ENCODE results near the gene CCDC102B. TPM values are rescaled to one million over a fixed set of nuclear protein-coding genes. Genes with fewer than 3 reads are reported as not detected.

Gene CCDC102B
- total RNA-seq, 1 donor from 2014 or later = 0.17 TPM

DNA sequence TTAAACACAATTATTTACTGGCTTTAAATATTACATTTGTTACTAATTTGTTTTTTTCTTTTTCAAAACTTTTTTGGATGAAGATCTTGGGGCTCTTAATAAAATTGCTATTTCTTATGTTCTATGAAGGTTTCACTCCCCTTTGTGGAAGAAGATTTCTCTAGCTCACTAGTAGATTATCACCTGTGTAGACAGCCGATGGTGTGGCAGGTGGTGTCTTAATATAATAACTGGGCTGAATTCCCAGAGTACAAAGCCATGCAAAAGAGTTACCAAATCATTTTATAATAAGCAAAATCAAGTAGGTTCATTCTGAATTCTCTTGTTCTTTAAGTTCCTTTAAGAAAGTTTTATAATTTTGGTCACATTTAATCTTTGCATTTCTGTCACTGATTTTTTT lies 233.7 kb downstream of the CCDC102B start:
- no peak for DNase-seq (ENCODE audit: low read depth)
- H3K4me3 ChIP-seq (ENCODE audit: low read depth, low read length) = no peak overlapping the region
- TF ChIP-seq, protein P1, sequence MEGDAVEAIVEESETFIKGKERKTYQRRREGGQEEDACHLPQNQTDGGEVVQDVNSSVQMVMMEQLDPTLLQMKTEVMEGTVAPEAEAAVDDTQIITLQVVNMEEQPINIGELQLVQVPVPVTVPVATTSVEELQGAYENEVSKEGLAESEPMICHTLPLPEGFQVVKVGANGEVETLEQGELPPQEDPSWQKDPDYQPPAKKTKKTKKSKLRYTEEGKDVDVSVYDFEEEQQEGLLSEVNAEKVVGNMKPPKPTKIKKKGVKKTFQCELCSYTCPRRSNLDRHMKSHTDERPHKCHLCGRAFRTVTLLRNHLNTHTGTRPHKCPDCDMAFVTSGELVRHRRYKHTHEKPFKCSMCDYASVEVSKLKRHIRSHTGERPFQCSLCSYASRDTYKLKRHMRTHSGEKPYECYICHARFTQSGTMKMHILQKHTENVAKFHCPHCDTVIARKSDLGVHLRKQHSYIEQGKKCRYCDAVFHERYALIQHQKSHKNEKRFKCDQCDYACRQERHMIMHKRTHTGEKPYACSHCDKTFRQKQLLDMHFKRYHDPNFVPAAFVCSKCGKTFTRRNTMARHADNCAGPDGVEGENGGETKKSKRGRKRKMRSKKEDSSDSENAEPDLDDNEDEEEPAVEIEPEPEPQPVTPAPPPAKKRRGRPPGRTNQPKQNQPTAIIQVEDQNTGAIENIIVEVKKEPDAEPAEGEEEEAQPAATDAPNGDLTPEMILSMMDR (conservative IDR thresholded peaks at IDR 0.05; ENCODE audit: low read depth, low read length) = no peak

DNA sequence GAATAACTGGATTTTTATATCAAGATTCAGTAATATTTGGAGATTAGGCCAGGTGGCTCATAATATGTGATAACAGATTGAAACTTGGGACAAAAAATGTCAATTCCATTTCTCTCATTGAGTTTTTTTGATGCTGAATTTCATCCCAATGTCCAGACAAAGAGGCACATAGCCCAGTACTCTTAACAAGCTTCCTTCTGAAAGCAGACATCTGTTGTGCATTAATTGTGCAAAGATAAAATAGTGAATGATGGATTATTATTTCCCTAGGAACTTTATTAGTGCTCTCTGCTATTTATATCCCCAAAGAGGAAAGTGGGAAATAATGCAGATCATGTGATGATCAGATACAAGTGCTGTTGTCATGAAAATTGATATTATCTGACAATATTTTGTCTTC lies 234.1 kb downstream of the CCDC102B start:
- DNase-seq (ENCODE audit: low read depth) = no peak

DNA sequence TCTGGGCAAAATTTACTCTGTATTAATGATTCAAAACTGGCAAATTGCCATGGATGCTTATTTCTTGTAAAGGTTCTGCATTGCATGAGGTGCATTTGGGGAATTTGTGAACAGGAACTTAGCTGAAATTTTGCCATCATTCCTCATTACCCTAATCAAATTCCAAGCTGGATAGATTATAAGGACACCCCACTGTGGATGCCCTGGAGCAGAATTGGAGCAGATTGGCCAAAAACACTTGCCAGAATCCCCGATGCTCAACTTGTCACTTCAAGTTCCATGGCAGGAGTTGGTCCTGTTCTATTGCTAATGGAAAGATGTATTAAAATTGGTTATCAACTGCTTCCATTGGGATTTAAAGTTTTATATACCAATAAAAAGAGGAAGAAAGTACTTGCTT lies 237.9 kb downstream of the CCDC102B start:
- no peak overlapping the region for H3K4me3 ChIP-seq (ENCODE audit: low read depth, low read length)
- TF ChIP-seq, protein P1 (conservative IDR thresholded peaks at IDR 0.05; ENCODE audit: low read depth, low read length) = no peak
- DNase-seq (ENCODE audit: low read depth) = no peak

More for the DNA sequence above, 234.1 kb downstream of the CCDC102B start:
- H3K4me3 ChIP-seq (ENCODE audit: low read depth, low read length) = no peak overlapping the region
- TF ChIP-seq, protein P1 (conservative IDR thresholded peaks at IDR 0.05; ENCODE audit: low read depth, low read length) = no peak

DNA sequence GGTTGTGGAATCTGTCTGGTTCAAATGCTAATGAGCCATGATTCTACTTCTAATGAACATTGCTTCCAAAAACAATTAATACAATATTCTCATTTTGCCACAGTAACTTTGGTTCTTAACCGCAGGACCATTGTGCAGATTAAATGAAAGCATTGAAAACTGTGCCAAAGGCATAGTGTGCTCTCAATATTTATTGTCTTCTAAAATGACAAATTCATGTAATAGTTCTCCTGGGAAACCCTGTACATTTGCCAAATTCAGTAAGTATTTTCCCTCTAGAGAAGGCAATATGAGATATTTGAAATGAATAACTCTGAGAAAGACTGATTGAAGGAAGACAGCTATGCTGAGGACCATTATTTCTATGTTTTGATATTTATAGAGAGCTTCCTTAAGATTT lies 246.3 kb downstream of the CCDC102B start:
- no peak overlapping the region for H3K4me3 ChIP-seq (ENCODE audit: low read depth, low read length)
- TF ChIP-seq, protein P1 (conservative IDR thresholded peaks at IDR 0.05; ENCODE audit: low read depth, low read length) = no peak

DNA sequence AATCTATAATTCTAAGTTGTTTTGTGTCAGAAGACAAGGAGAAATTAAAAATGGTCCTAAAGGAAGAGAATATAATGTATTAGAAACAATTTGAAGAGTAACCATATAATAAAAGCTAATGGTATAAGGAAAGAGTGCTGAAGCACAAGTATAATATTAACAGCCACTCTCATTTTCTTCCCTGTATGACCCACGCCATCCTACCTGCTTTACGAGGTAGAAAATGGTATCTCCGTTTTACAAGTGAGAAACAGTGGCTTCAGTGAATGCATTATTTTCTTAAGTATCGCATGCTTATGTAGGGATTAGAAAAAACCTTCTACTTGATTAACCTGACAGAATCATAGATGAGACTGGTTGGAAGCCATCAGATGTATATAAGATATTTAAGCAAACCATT lies 266.2 kb downstream of the CCDC102B start:
- H3K4me3 ChIP-seq (ENCODE audit: low read depth, low read length) = no peak overlapping the region
- TF ChIP-seq, protein P1 (conservative IDR thresholded peaks at IDR 0.05; ENCODE audit: low read depth, low read length) = no peak
- DNase-seq (ENCODE audit: low read depth) = no peak

More for the DNA sequence above, 246.3 kb downstream of the CCDC102B start:
- DNase-seq (ENCODE audit: low read depth) = no peak

DNA sequence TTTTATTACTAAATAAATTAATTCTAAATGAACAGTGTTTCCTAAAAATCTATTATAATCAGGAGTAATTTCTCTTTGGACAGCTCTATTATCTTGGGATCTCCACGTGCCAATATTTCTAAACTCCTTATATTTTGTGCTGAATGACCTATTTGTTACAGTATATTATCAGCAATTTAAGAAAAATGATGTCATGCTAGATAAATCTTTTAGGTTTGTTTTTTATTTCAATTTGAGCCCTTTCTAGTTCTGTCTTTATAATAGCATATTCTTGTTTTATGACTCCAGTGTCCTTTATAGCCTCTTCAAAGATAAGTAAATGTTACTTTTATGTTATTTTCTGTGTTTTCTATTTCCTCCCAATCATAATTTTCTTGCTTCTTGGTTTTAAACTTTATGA lies 269.2 kb downstream of the CCDC102B start:
- no peak overlapping the region for H3K4me3 ChIP-seq (ENCODE audit: low read depth, low read length)
- DNase-seq (ENCODE audit: low read depth) = no peak
- TF ChIP-seq, protein P1 (conservative IDR thresholded peaks at IDR 0.05; ENCODE audit: low read depth, low read length) = no peak

DNA sequence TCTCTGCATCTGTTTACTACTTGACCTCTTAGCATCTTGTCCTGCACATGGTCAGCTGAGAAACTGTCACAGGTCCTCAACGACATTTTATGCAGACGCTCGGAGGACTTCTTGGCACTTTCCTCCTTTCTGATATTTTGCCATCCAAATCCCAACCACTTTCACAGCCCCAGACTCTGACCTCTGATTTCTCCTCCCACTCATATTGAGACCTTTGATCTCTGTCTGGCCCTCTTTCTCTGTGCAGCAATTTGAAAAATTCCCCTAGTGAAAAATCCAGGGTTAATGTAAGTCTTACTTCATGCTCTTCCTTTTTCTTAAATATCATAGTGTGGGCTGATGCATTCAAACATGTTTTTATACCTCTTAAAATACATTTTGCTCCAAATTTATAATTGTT lies 273.8 kb downstream of the CCDC102B start:
- no peak overlapping the region for H3K4me3 ChIP-seq (ENCODE audit: low read depth, low read length)
- no peak for DNase-seq (ENCODE audit: low read depth)
- TF ChIP-seq, protein P1 (conservative IDR thresholded peaks at IDR 0.05; ENCODE audit: low read depth, low read length) = no peak
